ENCODE data around the gene MYH9.

MYH9 gene

GRCh38 chr22:36335621-36336020 lies 52.1 kb downstream of the MYH9 start:
- Histone ChIP-seq H2AFZ (ENCODE audit: low read length) (no peak overlapping the region), H3K27ac (ENCODE audit: low read depth, low read length, poor library complexity, severe bottlenecking) (peak overlapping the region; percentile 99), H3K9me2 (ENCODE audit: low read depth, low read length) (no peaks in the 10 kb centered on the region), H3K4me1 (ENCODE audit: insufficient read depth, low read length, severe bottlenecking) (peaks cover 93% of the 10 kb centered on the region), H3K27me3 (ENCODE audit: insufficient read depth, low read length) (no peaks in the 10 kb centered on the region), H3F3A (ENCODE audit: insufficient read depth, low read length) (peaks cover 11% of the 10 kb centered on the region; the same call in 1 of the 2 replicates), H3K4me3 (ENCODE audit: low read depth, low read length, poor library complexity, severe bottlenecking) (no peak overlapping the region), H4K20me1 (ENCODE audit: insufficient read depth, low read length) (no peaks in the 10 kb centered on the region), H3K4me2 (ENCODE audit: low read length) (peak overlapping the region; percentile 19; the same call in 1 of the 2 replicates), H3K9me3 (ENCODE audit: low read length) (no peaks in the 10 kb centered on the region), H3K79me2 (ENCODE audit: insufficient read depth, low read length) (0 out of 2 replicates have a peak, but pooled peaks cover 6% of the 10 kb centered on the region), H3K36me3 (ENCODE audit: insufficient read depth, low read length) (peaks cover 83% of the 10 kb centered on the region), H3K9ac (ENCODE audit: low read length) (peak overlapping the region; percentile 18; the same call in 1 of the 2 replicates)
- no peak for TF ChIP-seq CTCF (IDR thresholded peaks at IDR 0.05; ENCODE audit: low read length)
- TF ChIP-seq EZH2 (IDR thresholded peaks at IDR 0.05; ENCODE audit: borderline replicate concordance, low read length), result no peak

GRCh38 chr22:36334821-36335603 lies 52.8 kb downstream of the MYH9 start:
- peak overlapping the region; percentile 99 for H3K27ac ChIP-seq (ENCODE audit: low read depth, low read length, poor library complexity, severe bottlenecking)
- 0 out of 2 replicates have a peak, but pooled peaks cover 6% of the 10 kb centered on the region for H3K79me2 ChIP-seq (ENCODE audit: insufficient read depth, low read length)
- H3K4me2 ChIP-seq (ENCODE audit: low read length), result peak overlapping the region; percentile 5; the same call in 1 of the 2 replicates
- H3K9me2 ChIP-seq (ENCODE audit: low read depth, low read length), result no peaks in the 10 kb centered on the region
- no peaks in the 10 kb centered on the region for H3K27me3 ChIP-seq (ENCODE audit: insufficient read depth, low read length)
- no peak overlapping the region for H3K4me3 ChIP-seq (ENCODE audit: low read depth, low read length, poor library complexity, severe bottlenecking)
- H4K20me1 ChIP-seq (ENCODE audit: insufficient read depth, low read length), result no peaks in the 10 kb centered on the region
- no peak overlapping the region; the same call in 1 of the 2 replicates for H3K9ac ChIP-seq (ENCODE audit: low read length)
- peaks cover 11% of the 10 kb centered on the region; the same call in 1 of the 2 replicates for H3F3A ChIP-seq (ENCODE audit: insufficient read depth, low read length)
- H3K4me1 ChIP-seq (ENCODE audit: insufficient read depth, low read length, severe bottlenecking), result peaks cover 99% of the 10 kb centered on the region
- H3K36me3 ChIP-seq (ENCODE audit: insufficient read depth, low read length), result peaks cover 84% of the 10 kb centered on the region
- H2AFZ ChIP-seq (ENCODE audit: low read length), result no peak overlapping the region
- TF ChIP-seq CTCF (IDR thresholded peaks at IDR 0.05; ENCODE audit: low read length), result no peak
- TF ChIP-seq EZH2 (IDR thresholded peaks at IDR 0.05; ENCODE audit: borderline replicate concordance, low read length), result no peak
- H3K9me3 ChIP-seq (ENCODE audit: low read length), result no peaks in the 10 kb centered on the region

GRCh38 chr22:36334081-36334820 lies 53.5 kb downstream of the MYH9 start:
- no peaks in the 10 kb centered on the region for H3K27me3 ChIP-seq (ENCODE audit: insufficient read depth, low read length)
- no peaks in the 10 kb centered on the region for H4K20me1 ChIP-seq (ENCODE audit: insufficient read depth, low read length)
- peaks cover 82% of the 10 kb centered on the region for H3K36me3 ChIP-seq (ENCODE audit: insufficient read depth, low read length)
- no peak overlapping the region; the same call in 1 of the 2 replicates for H3K9ac ChIP-seq (ENCODE audit: low read length)
- H3K27ac ChIP-seq (ENCODE audit: low read depth, low read length, poor library complexity, severe bottlenecking), result peak overlapping the region; percentile 99
- H3K4me1 ChIP-seq (ENCODE audit: insufficient read depth, low read length, severe bottlenecking), result peaks cover 99% of the 10 kb centered on the region
- peak overlapping the region; percentile 75; the same call in 1 of the 2 replicates for H3K4me2 ChIP-seq (ENCODE audit: low read length)
- no peak for TF ChIP-seq EZH2 (IDR thresholded peaks at IDR 0.05; ENCODE audit: borderline replicate concordance, low read length)
- peak; percentile 46 for TF ChIP-seq CTCF (IDR thresholded peaks at IDR 0.05; ENCODE audit: low read length)
- H2AFZ ChIP-seq (ENCODE audit: low read length), result no peak overlapping the region
- H3K9me3 ChIP-seq (ENCODE audit: low read length), result no peaks in the 10 kb centered on the region
- no peaks in the 10 kb centered on the region for H3K9me2 ChIP-seq (ENCODE audit: low read depth, low read length)
- 0 out of 2 replicates have a peak, but pooled peaks cover 6% of the 10 kb centered on the region for H3K79me2 ChIP-seq (ENCODE audit: insufficient read depth, low read length)
- H3K4me3 ChIP-seq (ENCODE audit: low read depth, low read length, poor library complexity, severe bottlenecking), result no peak overlapping the region
- H3F3A ChIP-seq (ENCODE audit: insufficient read depth, low read length), result peaks cover 8% of the 10 kb centered on the region; the same call in 1 of the 2 replicates

Measured in OCI-LY1 (cell line).